D721Med (cell line): Measurements from ENCODE around the gene LYPD6B.

Experiments used
- DNase-seq: peaks from one replicate; pipeline ENCODE4 v3.0.0; 2011; ENCODE audit warnings: low spot score; ENCODE audit not compliant: insufficient read length
- FAIRE-seq: peaks from 2 replicates; lab custom pipeline; 2011; peaks lifted over from hg19 to GRCh38; lab: Jason Lieb, UNC
- CTCF ChIP-seq: IDR thresholded peaks from 2 replicates; pipeline ENCODE4 v1.5.1; 2012; ENCODE audit warnings: mild to moderate bottlenecking, control low read depth; ENCODE audit not compliant: insufficient read depth; ENCODE audit errors: missing control alignments

LYPD6B gene

GRCh38 chr2:149019768-149020167 lies 18.7 kb upstream of the LYPD6B start:
- no peak for TF ChIP-seq CTCF
- no peak for DNase-seq
- no peak for FAIRE-seq

DNA sequence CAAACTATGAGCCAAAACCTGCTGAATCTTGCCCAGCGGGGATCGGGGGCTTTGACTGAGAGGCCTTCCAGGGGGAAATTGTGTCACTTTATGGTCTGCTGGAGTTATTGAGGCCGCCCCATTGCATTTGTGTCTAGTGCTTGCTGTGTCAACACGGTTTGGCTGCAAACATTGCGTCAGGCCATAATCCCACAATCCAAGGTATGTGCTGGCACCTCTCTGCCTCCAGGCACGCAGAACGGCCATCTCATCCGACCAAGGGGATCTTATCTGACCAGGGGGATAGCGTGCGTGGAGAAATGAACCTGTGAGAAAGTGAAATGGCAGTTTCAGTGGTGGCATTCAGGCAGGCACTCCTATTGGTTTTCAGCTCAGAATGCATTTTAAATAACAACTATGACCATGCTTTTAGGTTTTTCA lies 18.1 kb upstream of the LYPD6B start:
- no peak for TF ChIP-seq CTCF
- DNase-seq: no peak

GRCh38 chr2:149021271-149021719 lies 17.2 kb upstream of the LYPD6B start:
- no peak for TF ChIP-seq CTCF
- FAIRE-seq (no peak), DNase-seq (no peak)

More for the DNA sequence above, 18.1 kb upstream of the LYPD6B start:
- no peak for FAIRE-seq

GRCh38 chr2:149021761-149022160 lies 16.7 kb upstream of the LYPD6B start:
- no peak for FAIRE-seq

DNA sequence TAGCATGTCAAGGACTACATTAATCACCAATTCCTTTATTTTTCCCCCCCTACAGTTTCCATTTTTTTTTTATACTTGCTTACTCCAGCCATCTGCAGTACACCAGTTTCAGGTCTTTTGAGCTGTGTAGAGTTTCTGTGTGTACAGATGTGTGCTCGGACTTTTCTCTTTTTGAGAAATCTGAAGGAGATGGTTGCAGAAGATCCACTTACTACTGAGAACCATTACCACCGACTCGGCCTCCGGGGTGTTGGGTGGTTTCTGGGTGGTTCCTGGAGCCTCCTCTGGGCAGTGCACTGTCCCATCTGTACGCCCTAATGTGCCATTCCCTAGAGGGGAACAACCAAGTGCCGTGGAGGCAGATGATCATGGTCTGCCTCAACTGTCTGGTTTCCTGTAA lies 15.4 kb upstream of the LYPD6B start:
- FAIRE-seq: no peak
- no peak for TF ChIP-seq CTCF
- no peak for DNase-seq

More at GRCh38 chr2:149021761-149022160, 16.7 kb upstream of the LYPD6B start:
- TF ChIP-seq CTCF: no peak
- DNase-seq: no peak

GRCh38 chr2:149027590-149028250 lies 10.8 kb upstream of the LYPD6B start:
- DNase-seq (no peak), FAIRE-seq (no peak)
- no peak for TF ChIP-seq CTCF

- no peak for FAIRE-seq
- TF ChIP-seq CTCF: no peak
- no peak for DNase-seq
These were observed 10.1 kb upstream of the LYPD6B start for GRCh38 chr2:149028377-149028776.
